ENCODE results near the gene FYN.

- TF ChIP-seq SUZ12 (IDR thresholded peaks at IDR 0.05; ENCODE audit: extremely low read depth, insufficient read depth, insufficient read length) (no peak), YY1 (IDR thresholded peaks at IDR 0.05; ENCODE audit: insufficient read depth, insufficient read length) (no peak), ZNF274 (IDR thresholded peaks at IDR 0.05; ENCODE audit: low read depth, low read length) (no peak)
Observed at GRCh38 chr6:111664565-111665030, 208.7 kb downstream of the FYN start.

Data from NT2/D1 (cell line).